NCI-H526 (cell line): ENCODE results near the gene PRPF40A.

Experiments
- DNase-seq, 2 experiments: peaks; one replicate each; lab custom pipeline; 2025; lab: John Stamatoyannopoulos, UW

The PRPF40A gene

DNA sequence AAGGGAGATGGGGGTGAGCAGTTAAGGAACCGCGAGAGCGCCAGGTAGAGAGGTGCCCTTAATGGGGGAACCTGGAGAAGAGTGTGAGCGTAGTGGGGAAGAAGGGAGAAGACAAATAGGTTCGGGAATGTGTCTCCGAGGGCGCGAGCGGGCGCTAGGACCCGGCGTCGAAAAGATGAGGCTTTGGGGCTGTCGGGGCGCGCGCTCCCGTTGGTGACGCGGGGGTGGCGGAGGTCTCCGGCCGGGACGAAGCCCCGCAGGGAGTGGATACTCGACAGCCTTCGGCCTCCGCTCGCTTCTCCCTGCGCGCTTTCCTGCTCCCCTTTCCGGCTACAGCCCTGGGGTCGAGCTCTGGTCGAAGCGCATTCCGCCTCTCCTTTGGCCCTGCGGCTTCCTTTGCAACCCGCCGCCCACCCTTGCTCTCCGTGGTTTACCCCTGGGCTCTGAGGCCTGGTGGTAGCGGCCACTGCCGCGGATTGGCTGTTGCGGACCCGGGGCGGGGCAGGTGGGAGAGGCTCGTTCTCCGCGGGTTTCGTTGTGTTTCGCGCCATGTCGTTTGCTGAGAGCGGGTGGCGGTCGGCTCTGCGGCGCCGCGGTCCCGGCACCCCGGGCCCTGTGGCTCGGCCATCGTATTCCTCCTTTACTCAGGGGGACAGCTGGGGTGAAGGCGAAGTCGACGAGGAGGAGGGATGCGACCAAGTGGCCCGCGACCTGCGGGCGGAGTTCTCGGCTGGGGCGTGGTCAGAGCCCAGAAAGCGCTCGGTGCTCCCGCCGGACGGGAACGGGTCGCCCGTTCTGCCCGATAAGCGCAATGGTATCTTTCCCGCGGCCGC is 1.0 kb upstream of the PRPF40A start, which contains the start of gene ARL6IP6:
TSS of gene ARL6IP6 (plus strand) at position 545 of the 833 bp plus-strand sequence. CDS start at position 550, 5 bp downstream.
- peak; percentile 88 to 96 for DNase-seq

DNA sequence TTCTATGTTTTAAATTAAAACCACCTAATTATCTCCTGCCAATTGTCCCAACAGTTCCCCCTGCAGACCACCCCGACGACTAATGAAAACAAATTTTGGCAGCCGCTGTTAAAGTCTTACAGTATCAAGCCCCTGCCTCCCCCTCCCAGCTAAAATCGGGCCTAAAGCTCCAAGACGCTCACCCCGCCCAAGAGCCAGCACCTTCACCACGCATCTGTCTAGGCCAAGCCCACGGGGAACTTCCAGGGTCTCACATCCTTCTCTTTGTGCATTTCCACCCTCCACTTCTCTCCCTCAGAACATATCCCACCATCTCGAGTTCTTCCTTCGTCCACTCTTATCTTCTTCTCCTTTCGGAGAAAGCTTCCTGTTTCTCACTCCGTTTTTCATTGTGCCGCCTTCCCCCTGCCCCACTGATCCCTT is 445 bp downstream of the PRPF40A start:
- peak; percentile 44 to 47 for DNase-seq

DNA sequence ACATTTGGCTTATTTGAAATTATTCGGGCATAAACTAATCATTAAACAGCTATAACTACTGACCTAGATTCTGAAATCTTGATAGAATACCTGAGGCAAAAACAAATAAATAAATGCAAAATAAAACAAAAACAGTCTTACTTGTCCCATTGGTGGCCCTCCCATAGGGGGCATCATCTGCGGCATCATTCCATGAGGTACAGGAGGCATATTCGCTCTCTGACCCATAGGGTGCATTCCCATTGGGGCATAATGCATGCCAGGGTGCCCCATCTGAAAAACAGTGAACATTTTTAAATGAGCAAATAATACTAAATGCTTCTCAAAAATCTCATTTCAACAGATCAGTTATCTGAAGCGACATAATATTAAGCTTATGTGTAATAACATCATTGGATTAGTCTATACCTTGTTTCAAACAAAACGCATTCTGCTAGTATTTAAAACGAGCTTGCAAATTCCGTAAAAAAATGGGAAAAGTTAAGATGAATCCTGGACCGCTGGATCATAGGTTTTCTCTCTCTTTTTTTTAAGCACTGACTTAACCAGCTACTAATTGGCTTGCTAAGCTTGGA is 1.3 kb downstream of the PRPF40A start:
- DNase-seq: peak; percentile 24 to 66

DNA sequence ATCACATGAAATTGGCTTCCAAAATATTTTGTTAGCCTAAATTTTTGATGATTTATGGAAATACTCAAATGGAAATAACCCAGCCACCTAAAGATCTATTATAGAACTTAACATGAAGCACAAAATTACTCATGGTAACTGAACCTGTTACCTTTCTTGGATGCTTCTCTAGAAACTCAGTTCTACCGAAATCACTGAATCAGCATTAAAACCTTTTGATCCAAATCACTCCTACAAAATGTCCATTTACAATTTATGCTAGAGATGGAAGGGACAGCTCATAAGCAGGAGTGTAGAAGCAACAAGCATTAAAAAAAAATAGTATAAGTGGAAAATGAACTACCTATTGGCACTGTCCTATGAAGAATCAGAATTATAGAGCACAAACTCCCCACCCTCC is 2.1 kb downstream of the PRPF40A start:
- DNase-seq: no peak

DNA sequence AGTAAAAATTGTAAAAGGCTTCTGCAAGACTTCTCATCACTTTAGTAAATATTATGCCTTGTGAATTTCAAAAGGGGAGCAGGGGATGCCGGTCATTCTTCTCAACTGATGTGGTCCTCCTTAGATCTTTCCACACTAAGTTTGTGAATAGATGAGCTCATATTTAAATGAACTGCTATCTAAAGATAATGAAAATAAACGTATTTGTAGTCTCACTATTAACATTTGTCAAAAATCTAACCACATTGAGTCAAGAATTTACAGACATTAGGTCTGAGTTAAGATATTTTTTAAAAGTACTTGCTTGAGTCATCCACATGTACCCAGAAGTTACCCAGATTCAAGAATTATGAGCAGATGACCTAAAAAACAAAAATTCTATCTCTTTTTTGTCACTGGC is 6.5 kb downstream of the PRPF40A start:
- DNase-seq: no peak

DNA sequence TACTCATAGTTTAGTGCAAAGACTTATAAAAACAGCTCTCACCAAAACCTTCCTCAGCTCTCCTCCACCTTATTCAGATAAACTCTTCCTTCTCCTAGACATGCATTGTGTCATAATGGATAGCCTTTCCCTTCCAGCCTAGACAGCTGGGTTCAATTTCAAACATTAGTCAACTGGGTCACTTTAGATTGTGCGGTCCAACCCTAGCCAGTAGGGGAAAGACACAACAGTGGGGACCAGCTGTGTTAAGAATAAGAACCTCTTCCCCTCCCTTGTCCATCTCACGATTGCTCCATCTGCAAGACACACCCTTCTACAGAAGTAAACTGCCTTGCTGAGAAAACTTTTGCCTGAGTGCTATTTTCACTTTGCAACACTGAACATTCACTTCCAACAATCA is 8.5 kb downstream of the PRPF40A start:
- DNase-seq: no peak

DNA sequence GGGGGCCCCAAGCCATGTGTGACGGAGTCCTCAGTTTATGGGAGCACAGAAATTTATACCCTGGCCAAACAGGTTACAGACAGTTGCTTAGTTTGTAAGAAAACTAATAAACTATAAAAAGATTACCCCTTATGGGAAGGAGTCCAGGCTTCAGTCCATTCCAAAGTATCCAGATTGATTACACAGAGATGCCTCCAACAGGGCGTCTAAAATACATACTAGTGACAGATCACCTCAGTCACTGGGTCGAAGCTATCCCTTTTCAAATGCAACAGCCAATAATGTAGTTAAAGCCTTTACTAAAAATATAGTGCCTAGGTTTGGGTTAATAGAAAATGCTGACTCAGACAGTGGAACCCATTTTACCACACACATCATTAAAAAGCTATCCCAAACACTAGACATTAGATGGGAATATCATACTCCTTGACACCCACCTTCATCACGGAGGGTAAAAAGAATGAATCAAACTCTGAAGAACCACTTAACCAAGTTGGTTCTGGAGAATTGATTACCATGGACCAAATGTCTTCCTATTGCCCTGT is 10.7 kb downstream of the PRPF40A start:
- DNase-seq: no peak

DNA sequence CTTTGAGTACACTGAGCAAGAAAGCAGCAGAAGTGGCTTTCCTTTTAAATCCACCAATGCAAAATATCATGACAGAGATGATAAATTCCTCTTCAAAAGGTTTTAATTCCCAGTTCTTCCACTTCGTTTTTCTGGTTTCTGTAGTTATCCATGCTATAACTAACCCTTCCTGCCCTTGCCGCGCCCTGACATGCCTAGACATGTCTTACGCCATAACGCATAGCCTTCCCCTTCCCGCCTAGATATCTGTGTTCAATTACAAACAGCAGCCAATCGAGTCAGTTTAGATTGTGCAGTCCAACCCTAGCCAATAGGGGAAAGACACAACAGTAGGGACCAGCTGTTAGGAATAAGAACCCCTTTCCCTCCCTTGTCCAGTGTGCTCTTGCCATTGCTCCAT is 16.1 kb downstream of the PRPF40A start:
- no peak for DNase-seq

DNA sequence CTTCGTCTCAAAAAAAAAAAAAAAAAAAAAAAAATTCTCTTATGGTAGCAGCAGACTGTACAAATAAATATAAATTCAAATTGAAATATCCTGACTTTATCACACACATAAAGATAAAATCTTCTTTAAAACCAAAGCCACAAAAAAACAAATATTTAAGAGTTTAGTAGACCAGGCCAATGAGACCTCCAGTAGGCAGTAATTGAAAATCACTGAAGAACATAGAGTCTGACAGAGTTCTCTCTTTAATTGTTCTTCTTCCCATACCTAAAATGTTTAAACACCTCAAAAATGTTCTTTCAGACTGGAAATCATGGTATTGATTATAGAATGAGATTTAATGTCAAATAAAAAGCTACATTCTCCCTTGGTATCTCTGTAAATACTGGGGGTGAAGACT is 20.8 kb downstream of the PRPF40A start:
- no peak for DNase-seq

DNA sequence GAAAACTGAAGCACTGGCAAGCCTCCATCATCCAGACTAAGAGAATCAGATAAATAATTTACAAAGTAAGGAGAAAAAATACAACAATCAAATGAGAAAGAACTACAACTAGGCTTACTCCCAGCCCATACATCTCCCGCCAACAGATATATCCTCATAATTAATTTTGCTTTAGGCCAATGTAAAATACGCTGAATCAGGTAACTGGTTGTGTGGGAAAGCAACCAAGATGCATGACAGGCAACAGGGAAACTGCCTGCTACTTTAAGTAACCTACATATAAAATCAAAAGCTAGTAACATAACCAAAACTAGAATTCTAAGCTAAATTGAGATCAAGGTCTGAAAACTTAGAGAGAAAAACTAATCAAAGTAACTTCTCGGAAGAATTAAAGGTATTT is 21.5 kb downstream of the PRPF40A start:
- DNase-seq: no peak

DNA sequence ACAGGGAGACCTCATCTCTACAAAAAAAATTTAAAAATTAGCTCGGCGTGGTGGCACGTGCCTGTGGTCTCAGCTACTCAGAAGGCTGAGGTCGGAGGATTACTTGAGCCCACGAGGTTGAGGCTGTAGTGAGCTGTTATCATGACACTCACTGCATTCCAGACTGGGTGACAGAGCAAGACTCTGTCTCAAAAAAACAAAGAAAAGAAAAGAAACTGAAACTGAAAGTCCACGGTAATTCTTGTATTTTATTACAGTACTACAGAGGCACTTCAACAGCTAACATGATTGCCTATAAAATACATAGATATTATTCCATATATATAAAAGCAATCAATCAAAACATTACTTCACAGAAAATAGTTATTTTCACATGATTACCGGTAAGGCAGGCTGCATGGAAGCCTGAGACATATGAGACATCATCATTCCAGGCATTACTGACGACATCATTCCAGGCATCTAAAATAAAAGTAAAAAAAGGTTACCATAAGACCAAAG is 23.1 kb downstream of the PRPF40A start:
- DNase-seq: no peak

DNA sequence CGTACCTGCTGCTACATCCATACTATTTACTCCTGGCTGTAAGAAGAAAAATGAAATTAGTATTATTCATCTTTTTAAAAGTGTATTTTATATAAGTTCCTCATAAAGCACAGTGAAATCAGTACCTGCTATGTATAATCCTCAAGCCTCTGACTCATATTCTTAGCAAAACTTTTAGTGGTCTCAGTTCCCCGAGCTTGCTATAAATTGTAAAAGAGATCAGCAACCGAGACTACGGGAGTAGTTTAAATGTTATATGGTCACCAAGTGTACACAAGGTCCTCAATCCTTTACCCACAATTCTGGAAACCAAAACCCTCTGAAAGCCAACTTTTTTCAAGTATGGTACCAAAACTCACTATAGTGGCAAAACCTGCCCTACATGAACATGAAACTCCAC is 24.2 kb downstream of the PRPF40A start:
- no peak for DNase-seq

DNA sequence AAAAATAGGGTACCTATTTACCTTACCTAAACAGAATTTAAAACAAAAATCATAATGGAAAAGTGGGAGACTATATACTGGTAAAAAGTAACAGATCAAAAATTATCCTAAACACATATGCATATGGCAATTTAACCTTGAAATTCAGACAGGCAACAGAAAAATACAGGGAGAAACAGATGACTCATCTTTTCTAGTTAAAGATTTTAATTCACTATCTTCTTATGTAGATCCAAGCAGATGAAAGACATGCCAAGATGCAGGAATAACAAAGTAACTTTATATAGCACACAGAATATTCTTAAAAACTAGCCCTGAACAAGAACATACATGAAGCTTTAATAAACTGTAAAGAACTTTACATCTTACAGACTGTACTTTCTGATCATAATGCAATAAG is 30.9 kb downstream of the PRPF40A start:
- DNase-seq: no peak

DNA sequence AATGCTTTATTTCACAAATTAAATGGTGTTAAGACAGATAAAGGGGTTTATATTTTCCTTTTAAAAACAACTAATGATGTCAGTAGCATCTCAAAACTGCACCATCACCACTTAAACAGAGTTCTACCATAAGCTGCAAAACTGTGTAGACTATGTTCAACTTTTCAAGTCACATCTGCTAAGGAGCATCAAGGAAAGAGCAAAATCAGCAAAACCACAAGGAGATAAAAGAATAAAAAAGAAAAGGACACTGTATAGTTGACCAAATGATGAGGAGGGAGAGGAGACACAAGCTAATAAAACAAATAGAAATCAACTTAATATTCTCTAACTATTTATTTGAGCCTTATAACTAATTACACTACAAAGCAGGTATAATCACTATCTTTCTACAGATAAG is 33.9 kb downstream of the PRPF40A start:
- no peak for DNase-seq

DNA sequence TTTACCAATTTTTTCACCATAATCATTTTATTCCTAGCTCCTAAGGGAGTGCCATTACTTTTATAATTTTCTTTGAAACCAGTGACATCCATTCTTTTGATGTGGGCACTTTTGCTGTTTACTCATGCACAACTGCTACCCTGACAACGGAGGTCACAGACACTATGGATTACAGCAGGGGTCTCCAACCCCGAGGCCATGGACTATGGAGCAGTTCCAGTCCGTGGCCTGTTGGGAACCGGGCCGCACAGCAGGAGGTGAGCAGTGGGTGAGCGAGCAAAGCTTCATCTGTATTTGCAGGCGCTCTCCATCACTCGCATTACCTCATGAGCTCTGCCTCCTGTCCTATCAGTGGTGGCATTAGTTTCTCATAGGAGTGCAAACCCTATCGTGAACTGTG is 34.6 kb downstream of the PRPF40A start:
- DNase-seq: no peak

DNA sequence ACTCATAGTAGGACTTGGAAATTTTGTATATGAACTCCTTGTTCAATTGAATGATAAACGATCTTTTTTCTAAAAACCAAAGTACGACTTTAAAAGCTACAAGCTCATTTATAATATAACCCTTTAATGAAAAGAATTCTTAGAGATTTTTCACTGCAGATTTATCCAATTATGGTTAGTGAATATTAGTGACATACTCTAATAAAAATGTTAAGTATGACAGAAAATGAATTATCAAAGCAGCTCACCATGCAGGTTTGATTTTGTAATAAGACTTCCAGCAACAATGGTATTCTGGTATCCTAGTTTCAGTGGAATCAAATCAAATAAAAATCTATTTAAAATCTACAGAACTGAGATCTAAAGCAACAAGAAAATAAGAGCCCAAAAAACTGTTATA is 38.5 kb downstream of the PRPF40A start:
- DNase-seq: no peak

DNA sequence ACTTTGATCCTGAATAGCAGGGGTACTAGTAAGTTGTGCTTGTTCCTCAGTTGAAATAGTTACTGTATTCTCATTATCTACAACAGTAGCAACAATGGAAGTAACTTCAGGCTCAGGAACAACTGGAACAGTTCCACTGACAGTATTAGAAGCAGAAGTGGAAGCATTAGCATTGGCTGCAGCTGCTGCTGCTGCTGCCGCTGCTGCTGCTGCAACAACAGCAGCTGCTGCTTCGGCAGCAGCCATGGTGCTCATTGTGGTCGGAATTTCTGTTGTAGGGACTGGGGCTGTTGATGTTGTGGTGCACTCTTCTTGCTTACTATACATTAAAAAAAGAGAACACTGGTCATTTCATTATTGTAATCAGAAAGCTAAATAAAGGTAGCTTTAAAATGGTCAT is 40.8 kb downstream of the PRPF40A start:
- no peak for DNase-seq

DNA sequence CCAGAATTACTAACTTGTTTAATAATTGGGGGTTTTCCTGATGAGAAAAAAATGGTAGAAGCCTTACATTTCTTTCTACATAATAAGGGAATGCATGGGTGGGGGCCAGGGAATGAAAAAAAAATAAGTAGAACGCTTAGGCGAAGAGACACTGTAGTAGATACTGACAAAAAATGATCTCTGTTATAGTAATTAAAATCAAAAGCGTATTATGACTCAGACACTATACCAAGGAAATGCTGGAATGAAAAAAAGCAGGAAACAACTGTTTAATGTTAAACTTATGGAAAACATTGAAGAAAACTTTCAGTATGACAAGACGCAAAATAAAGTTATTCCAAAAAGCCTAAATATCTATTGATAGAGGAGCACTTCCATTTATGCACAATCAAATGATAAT is 42.9 kb downstream of the PRPF40A start:
- no peak for DNase-seq

DNA sequence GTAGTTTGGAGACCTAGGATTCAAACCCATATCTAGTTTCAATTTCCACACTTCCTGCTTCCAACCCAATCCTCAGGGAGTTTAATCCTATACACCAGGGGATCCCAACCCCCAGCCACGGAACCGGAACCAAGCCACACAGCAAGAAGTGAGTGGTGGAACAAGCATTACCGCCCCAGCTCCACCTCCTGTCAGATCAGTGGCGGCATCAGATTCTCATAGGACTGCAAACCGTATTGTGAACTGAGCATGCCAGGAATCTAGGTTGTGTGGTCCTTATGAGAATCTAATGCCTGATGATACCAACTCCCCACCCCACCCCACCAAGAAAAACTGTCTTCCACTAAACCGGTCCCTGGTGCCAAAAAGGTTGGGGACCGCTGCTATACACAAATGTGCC is 52.5 kb downstream of the PRPF40A start:
- no peak for DNase-seq

DNA sequence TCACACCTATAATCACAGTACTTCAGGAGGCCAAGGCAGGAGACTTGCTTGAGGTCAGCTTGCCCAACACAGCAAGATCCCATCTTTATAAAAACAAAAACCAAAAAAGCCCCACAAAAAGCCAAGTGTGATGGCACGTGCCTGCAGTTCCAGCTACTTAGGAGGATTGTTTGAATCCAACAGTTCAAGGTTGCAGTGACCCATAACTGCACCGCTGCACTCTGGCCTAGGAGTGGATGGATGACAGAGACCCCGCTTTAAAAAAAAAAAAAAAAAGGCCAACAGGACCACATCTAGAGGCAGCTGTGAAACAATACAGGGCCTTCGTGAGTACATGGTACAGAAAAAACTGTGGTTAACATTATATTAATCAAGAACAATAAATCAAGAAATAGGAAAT is 56.2 kb downstream of the PRPF40A start:
- no peak for DNase-seq

DNA sequence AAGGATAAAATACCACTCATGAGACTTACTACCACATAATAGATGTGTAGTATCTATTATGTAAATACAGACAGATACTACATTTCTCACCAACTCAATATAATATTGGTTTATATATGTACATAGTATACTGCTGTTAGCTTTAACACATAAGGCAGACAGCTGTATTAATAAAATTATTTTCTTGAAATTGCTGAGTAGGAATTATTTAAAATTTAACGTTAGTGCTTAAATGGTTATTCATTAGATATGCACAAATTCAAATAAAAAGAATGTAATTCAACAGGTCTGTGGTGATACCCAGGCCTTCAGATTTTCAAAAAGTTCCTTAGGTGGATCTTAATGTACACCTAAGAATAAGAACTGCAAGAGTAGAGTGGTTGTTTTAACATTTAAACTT is 59.0 kb downstream of the PRPF40A start:
- DNase-seq: no peak

DNA sequence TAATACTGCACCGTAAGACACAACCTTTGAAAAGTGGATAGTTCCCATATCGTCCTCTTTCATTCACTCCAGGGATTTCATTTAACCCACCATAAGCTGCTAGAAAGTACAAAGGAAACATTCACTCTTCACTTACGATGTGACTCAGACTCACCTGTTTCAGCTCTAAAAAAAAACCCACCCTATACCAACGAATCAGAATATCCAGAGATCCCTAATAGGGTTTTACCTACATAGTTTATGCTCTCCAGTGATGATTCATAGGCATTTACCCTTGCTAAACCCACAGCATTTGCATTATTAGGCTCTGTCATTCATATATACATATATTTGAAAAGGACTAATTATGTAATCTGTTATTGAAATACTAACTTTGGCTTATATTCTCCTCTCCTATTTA is 60.2 kb downstream of the PRPF40A start:
- no peak for DNase-seq

DNA sequence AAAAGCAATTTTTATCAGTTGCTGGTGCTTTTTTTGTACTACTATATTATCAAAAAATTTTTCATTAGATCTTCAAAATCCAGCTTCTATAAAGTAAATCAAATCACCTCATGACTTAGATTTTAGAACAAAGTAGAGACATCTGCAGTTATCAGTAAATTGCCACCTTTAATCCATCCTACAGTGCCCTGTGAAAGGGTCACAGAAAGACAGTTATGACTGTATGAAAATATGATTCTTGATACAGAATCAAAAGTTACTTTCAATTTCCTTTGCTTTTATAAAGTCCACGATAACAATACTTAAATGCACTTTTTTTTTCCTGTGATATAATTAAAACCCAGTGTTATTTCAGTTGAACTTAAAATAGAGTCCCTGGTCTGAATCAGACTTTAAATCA is 61.4 kb downstream of the PRPF40A start:
- no peak for DNase-seq
